Measurements from ENCODE around the gene CNN2.

CNN2 gene

DNA sequence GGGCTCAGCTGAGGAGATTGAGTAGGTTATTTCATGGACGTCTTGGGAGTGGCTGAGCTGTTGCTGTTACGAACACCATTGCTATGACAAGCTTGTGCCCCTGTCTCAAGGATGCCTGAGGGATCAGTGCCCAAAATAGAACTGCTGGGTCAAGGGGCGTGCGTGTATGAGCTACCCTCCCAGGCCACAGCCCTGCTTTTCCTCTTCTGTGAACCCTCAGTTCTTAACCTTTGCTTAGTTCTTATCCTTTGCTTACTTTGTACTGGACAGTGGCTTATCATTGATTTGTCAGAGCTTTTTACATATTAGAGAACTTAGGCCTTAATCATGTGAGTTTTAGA, 49.6 kb downstream of the CNN2 start:
- no peak for TF ChIP-seq ZFX (IDR thresholded peaks at IDR 0.05)
- TF ChIP-seq, protein P1, sequence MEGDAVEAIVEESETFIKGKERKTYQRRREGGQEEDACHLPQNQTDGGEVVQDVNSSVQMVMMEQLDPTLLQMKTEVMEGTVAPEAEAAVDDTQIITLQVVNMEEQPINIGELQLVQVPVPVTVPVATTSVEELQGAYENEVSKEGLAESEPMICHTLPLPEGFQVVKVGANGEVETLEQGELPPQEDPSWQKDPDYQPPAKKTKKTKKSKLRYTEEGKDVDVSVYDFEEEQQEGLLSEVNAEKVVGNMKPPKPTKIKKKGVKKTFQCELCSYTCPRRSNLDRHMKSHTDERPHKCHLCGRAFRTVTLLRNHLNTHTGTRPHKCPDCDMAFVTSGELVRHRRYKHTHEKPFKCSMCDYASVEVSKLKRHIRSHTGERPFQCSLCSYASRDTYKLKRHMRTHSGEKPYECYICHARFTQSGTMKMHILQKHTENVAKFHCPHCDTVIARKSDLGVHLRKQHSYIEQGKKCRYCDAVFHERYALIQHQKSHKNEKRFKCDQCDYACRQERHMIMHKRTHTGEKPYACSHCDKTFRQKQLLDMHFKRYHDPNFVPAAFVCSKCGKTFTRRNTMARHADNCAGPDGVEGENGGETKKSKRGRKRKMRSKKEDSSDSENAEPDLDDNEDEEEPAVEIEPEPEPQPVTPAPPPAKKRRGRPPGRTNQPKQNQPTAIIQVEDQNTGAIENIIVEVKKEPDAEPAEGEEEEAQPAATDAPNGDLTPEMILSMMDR (conservative IDR thresholded peaks at IDR 0.05) = no peak
- peak overlapping the region; percentile 69 for H3K27ac ChIP-seq

DNA sequence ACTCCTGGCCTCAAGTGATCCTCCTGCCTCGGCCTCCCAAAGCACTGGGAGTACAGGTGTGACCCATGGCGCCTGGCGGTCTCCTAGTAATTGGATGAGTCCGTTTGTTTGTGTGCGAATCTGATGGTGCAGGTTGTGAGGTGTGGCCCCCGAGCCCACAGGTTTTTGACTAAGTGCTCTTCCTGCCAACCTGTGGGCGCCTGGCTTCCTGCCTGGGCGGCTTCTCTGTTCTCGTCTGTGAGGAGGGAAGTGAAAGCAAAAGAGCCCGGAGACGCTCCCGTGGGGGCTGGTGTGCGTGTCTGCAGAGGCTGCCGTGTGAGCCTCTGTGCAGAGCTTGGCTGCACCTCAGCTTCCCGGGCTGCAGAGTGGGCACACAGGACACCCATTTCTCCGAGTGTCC, 50.5 kb downstream of the CNN2 start:
- no peak overlapping the region for H3K27ac ChIP-seq
- TF ChIP-seq, protein P1 (conservative IDR thresholded peaks at IDR 0.05) = no peak
- no peak for TF ChIP-seq ZFX (IDR thresholded peaks at IDR 0.05)

DNA sequence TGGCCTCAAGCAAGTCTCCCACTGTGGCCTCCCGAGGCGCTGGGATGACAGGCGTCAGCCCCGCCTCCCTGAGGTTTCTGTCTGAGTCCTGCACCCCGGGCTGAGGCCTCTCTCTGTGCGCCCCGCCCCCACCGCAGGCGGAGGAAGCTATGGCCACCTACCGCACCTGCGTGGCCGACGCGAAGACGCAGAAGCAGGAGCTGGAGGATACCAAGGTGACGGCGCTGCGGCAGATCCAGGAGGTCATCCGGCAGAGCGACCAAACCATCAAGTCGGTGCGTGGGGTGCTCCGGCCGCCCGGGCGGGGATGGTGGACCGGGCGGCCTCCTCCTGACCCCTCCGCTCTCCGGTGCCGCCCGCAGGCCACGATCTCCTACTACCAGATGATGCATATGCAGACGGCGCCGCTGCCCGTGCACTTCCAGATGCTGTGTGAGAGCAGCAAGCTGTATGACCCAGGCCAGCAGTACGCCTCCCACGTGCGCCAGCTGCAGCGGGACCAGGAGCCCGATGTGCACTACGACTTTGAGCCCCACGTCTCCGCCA, 53.2 kb downstream of the CNN2 start:
- no peak for TF ChIP-seq ZFX (IDR thresholded peaks at IDR 0.05)
- TF ChIP-seq, protein P1 (conservative IDR thresholded peaks at IDR 0.05) = no peak
- H3K27ac ChIP-seq = no peak overlapping the region

DNA sequence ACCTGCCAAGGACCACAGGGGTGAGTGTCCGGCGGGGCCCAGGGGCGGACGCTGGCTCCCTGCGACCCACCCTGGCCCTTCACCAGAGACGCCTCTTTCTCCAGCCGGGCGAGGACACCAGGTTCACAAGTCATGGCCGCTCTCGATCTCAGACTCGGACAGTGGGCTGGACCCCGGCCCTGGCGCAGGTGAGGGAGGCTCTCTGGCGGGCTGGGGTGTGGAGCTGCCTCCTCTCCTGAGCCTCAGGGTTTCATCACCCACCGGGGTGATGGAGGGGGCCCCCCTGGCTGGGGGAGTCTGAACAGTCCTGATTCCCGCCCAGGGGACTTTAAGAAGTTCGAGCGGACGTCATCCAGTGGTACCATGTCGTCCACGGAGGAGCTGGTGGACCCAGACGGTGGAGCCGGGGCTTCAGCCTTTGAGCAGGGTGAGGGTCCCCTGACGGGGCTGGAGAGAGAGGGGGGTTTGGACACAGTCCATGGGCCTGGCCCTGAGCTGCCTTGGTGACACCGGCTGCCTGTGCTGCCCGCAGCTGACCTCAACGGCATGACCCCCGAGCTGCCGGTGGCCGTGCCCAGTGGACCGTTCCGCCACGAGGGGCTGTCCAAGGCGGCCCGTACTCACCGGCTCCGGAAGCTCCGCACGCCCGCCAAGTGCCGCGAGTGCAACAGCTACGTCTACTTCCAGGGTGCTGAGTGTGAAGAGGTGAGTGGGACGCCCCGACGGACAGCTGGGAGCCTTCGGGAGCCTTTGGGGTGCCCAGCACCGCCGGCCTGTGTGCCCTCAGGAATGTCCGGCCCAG, 54.2 kb downstream of the CNN2 start:
- no peak overlapping the region for H3K27ac ChIP-seq
- TF ChIP-seq, protein P1 (conservative IDR thresholded peaks at IDR 0.05) = no peak
- no peak for TF ChIP-seq ZFX (IDR thresholded peaks at IDR 0.05)

DNA sequence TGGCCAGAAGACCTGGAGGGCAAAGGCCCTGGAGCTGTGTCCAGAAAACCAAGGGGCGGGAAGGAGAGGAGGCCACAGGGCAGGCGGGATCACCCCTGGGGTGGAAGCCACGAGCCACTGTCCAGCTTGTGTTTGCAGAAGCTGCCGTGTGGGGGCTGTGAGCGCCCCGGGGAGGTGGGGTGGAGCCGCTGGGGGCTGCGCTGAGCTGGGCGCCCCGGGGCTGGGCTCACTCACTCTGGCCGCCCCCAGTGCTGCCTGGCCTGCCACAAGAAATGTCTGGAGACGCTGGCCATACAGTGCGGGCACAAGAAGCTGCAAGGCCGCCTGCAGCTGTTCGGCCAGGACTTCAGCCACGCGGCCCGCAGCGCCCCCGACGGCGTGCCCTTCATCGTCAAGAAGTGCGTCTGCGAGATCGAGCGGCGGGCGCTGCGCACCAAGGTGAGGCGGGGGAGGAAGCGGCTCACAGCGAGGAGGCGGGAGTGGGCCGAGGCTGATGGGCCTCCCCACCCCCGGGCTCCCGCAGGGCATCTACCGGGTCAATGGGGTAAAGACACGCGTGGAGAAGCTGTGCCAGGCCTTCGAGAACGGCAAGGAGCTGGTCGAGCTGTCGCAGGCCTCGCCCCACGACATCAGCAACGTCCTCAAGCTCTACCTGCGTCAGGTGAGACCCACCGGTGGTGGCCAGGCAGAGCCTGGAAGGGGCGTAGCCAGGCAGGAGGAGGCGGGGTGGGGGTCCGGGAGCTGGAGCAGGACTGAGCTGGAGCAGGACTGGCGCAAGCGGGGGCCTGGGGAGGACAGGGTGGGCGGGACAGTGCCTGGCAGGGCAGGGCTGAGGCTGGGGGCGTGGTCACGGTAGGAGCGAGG, 55.1 kb downstream of the CNN2 start:
- TF ChIP-seq ZFX (IDR thresholded peaks at IDR 0.05) = no peak
- TF ChIP-seq, protein P1 (conservative IDR thresholded peaks at IDR 0.05) = no peak

DNA sequence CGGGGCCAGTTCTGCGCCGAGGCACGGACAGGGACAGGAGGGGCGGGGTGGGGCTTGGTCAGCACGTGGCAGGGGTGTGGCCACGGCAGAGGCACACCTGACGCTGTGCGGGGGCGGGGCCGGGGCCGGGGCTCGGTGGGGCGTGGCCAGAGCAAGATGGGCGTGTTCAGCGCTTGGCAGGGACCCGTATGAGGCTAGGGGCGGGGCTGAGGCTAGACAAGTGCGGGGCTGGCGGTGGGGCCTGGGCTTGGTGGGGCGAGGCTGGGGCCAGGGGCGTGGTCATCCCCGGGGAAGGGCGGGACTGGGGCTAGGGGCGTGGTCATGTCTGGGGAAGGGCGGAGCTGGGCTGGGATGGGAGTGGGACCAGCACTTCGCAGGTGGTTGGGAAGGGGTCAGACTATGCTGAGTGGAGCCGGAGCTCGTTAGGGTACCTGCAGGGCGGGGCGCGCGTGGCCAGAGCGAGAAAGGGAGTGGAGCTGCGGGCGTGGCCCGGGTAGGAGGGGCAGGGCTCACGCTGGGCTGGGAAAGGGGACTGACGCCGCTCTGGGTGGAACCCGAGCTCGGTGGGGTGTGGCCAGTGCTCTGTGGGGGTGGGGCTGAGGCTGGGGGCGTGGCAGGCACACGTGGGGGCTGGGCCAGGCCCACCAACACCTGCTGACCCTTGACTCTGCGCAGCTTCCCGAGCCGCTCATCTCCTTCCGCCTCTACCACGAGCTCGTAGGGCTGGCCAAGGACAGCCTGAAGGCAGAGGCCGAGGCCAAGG, 55.9 kb downstream of the CNN2 start:
- TF ChIP-seq ZFX (IDR thresholded peaks at IDR 0.05) = no peak
- TF ChIP-seq, protein P1 (conservative IDR thresholded peaks at IDR 0.05) = no peak
- peak overlapping the region; percentile 74 for H3K27ac ChIP-seq

More for the DNA sequence above, 55.1 kb downstream of the CNN2 start:
- peak overlapping the region; percentile 23; the same call in 1 of the 2 replicates for H3K27ac ChIP-seq
